ENCODE measurements around the gene MKLN1.
"Not testable (repeated sequence)": the region's sequence is repeated elsewhere in the genome, so short reads cannot be mapped to it uniquely, and the experiment has no call there.

The MKLN1 gene

DNA sequence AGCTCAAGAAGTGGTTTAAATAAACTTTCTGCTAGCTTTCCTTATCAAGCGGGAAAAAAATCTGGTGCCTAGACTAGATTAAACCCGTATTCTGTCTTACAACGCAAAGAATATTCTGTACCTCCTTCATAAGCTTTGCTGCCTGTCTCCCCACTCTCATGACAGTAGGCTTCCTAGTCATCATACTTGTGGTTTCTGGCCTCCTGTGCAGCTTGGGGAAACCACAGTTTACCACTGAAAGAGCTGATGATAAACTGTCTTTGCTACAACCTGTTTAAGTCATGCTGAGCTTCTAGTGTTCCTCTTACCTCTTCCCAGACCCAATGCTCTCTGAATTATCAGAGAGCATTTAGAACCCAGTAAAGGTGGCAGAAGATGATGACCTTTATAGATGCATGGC lies 173.7 kb downstream of the MKLN1 start:
- H3K4me3 ChIP-seq (ENCODE audit: low read length): no peak overlapping the region
- peak; percentile 37 for DNase-seq (ENCODE audit: low read depth)
- TF ChIP-seq, protein P1, sequence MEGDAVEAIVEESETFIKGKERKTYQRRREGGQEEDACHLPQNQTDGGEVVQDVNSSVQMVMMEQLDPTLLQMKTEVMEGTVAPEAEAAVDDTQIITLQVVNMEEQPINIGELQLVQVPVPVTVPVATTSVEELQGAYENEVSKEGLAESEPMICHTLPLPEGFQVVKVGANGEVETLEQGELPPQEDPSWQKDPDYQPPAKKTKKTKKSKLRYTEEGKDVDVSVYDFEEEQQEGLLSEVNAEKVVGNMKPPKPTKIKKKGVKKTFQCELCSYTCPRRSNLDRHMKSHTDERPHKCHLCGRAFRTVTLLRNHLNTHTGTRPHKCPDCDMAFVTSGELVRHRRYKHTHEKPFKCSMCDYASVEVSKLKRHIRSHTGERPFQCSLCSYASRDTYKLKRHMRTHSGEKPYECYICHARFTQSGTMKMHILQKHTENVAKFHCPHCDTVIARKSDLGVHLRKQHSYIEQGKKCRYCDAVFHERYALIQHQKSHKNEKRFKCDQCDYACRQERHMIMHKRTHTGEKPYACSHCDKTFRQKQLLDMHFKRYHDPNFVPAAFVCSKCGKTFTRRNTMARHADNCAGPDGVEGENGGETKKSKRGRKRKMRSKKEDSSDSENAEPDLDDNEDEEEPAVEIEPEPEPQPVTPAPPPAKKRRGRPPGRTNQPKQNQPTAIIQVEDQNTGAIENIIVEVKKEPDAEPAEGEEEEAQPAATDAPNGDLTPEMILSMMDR (IDR thresholded peaks at IDR 0.05; ENCODE audit: insufficient read depth, low read depth, low read length, missing control alignments): no peak

GRCh38 chr7:131501930-131502685 lies 174.4 kb downstream of the MKLN1 start:
- no peak for DNase-seq (ENCODE audit: low read depth)
- TF ChIP-seq, protein P1 (IDR thresholded peaks at IDR 0.05; ENCODE audit: insufficient read depth, low read depth, low read length, missing control alignments): no peak
- no peak overlapping the region for H3K4me3 ChIP-seq (ENCODE audit: low read length)

- TF ChIP-seq, protein P1 (IDR thresholded peaks at IDR 0.05; ENCODE audit: insufficient read depth, low read depth, low read length, missing control alignments): no peak
- no peak overlapping the region for H3K4me3 ChIP-seq (ENCODE audit: low read length)
- DNase-seq (ENCODE audit: low read depth): peak; percentile 18
These were observed 175.3 kb downstream of the MKLN1 start for GRCh38 chr7:131502810-131503508.

- no peak overlapping the region for H3K4me3 ChIP-seq (ENCODE audit: low read length)
- DNase-seq (ENCODE audit: low read depth): no peak
- TF ChIP-seq, protein P1 (IDR thresholded peaks at IDR 0.05; ENCODE audit: insufficient read depth, low read depth, low read length, missing control alignments): no peak
These were observed 176.0 kb downstream of the MKLN1 start for GRCh38 chr7:131503639-131504038.

GRCh38 chr7:131504157-131504899 lies 176.7 kb downstream of the MKLN1 start:
- H3K4me3 ChIP-seq (ENCODE audit: low read length): no peak overlapping the region
- DNase-seq (ENCODE audit: low read depth): no peak
- TF ChIP-seq, protein P1 (IDR thresholded peaks at IDR 0.05; ENCODE audit: insufficient read depth, low read depth, low read length, missing control alignments): no peak

- not testable (repeated sequence) for DNase-seq (ENCODE audit: low read depth); H3K4me3 ChIP-seq (ENCODE audit: low read length)
These were observed 177.5 kb downstream of the MKLN1 start for GRCh38 chr7:131505037-131505620.

All from epithelial cell of esophagus (primary cell).